Measurements from ENCODE around the gene ST3GAL3. TPM values are rescaled to one million over a fixed set of nuclear protein-coding genes. Genes with fewer than 3 reads are reported as not detected.
A peak's percentile ranks its signal among the peaks of the same experiment; 100 is the strongest.

ST3GAL3 gene
- total and polyA plus RNA-seq, 2 of the 13 experiments (the other 11 are each of a cell fraction or from before 2014, with no cell fraction given), result 5.1 to 8.1 TPM

DNA sequence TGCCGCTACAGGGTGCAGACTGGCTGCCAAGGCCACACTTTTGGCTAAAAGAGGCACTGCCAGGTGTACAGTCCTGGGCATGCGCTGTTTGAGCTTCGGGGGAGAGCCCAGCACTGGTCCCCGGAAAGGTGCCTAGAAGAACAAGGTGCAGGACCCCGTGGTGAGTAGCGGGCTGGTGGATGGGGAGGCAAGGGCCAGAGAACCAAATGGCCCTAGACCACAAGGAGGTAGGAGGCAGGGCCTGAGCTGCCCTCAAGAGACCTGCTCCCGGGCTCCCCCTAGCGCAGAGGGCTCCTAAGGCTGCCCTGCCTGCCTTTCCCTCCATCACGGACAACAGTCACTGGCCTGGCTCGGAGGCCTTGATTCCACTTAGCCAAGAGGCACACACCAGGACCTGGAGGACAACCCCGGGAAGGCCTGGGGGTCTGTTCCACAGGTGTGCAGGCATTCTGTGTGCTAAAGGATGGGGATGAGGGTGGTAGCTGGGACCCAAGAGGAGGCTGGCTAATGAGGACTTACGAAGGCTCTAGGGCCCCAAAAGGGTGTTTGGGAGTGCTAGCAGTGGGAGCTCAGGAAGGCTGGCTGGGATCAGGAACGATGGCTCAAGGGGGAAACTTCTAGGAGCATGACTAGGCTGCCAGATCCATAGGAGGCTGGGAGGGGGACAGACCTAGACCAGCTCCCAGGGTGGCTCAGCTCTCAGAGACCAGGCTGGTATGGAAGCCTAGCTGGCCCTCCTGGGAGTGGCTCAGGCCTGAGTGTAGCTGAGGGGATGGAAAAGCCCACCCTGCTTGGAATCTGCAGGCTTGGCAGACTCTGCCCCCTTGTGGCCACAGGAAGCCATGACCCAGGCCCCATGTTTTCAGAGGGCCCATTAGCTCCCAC, 227.0 kb downstream of the ST3GAL3 start (continued):
- no peak for TF ChIP-seq NFYC (CRISPR knock-in tag; IDR thresholded peaks at IDR 0.05)
- TF ChIP-seq ZFY (CRISPR knock-in tag; IDR thresholded peaks at IDR 0.05), result peak; percentile 38; the same call in 1 of the 2 replicates
- TF ChIP-seq, protein P1, sequence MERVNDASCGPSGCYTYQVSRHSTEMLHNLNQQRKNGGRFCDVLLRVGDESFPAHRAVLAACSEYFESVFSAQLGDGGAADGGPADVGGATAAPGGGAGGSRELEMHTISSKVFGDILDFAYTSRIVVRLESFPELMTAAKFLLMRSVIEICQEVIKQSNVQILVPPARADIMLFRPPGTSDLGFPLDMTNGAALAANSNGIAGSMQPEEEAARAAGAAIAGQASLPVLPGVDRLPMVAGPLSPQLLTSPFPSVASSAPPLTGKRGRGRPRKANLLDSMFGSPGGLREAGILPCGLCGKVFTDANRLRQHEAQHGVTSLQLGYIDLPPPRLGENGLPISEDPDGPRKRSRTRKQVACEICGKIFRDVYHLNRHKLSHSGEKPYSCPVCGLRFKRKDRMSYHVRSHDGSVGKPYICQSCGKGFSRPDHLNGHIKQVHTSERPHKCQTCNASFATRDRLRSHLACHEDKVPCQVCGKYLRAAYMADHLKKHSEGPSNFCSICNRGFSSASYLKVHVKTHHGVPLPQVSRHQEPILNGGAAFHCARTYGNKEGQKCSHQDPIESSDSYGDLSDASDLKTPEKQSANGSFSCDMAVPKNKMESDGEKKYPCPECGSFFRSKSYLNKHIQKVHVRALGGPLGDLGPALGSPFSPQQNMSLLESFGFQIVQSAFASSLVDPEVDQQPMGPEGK (CRISPR knock-in tag; IDR thresholded peaks at IDR 0.05), result peak; percentile 2; the same call in 1 of the 2 replicates
- TF ChIP-seq, protein P2, sequence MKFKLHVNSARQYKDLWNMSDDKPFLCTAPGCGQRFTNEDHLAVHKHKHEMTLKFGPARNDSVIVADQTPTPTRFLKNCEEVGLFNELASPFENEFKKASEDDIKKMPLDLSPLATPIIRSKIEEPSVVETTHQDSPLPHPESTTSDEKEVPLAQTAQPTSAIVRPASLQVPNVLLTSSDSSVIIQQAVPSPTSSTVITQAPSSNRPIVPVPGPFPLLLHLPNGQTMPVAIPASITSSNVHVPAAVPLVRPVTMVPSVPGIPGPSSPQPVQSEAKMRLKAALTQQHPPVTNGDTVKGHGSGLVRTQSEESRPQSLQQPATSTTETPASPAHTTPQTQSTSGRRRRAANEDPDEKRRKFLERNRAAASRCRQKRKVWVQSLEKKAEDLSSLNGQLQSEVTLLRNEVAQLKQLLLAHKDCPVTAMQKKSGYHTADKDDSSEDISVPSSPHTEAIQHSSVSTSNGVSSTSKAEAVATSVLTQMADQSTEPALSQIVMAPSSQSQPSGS (CRISPR knock-in tag; IDR thresholded peaks at IDR 0.05), result no peak
- TF ChIP-seq FOSL2 (CRISPR knock-in tag; IDR thresholded peaks at IDR 0.05), result peak; percentile 15; the same call in 1 of the 2 replicates
- 0 out of 2 replicates have a peak, but pooled peaks have one; percentile 6 for TF ChIP-seq SRY (CRISPR knock-in tag; IDR thresholded peaks at IDR 0.05)
- TF ChIP-seq STAG1 (CRISPR knock-in tag; IDR thresholded peaks at IDR 0.05), result peak; percentile 70
- TF ChIP-seq ZSCAN12 (CRISPR knock-in tag; IDR thresholded peaks at IDR 0.05), result no peak
- TF ChIP-seq SNAPC2 (CRISPR knock-in tag; IDR thresholded peaks at IDR 0.05), result no peak
- TF ChIP-seq MAF1 (CRISPR knock-in tag; IDR thresholded peaks at IDR 0.05; ENCODE audit: borderline replicate concordance), result 0 out of 2 replicates have a peak, but pooled peaks have one; percentile 9
- TF ChIP-seq KAT8 (CRISPR knock-in tag; IDR thresholded peaks at IDR 0.05), result 0 out of 2 replicates have a peak, but pooled peaks have one; percentile 2
- no peak for TF ChIP-seq ZNF33A (CRISPR knock-in tag; IDR thresholded peaks at IDR 0.05; ENCODE audit: borderline replicate concordance)
- no peak for TF ChIP-seq ZNF329 (CRISPR knock-in tag; IDR thresholded peaks at IDR 0.05; ENCODE audit: low read depth)
- no peak for TF ChIP-seq MED1 (CRISPR knock-in tag; IDR thresholded peaks at IDR 0.05)
- TF ChIP-seq, protein P3, sequence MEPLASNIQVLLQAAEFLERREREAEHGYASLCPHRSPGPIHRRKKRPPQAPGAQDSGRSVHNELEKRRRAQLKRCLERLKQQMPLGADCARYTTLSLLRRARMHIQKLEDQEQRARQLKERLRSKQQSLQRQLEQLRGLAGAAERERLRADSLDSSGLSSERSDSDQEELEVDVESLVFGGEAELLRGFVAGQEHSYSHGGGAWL (CRISPR knock-in tag; IDR thresholded peaks at IDR 0.05), result 0 out of 2 replicates have a peak, but pooled peaks have one; percentile 29
- TF ChIP-seq PAX8 (CRISPR knock-in tag; IDR thresholded peaks at IDR 0.05; ENCODE audit: borderline replicate concordance), result no peak
- peak; percentile 37; the same call in 1 of the 2 replicates for TF ChIP-seq ZNF335 (CRISPR knock-in tag; IDR thresholded peaks at IDR 0.05)
- no peak for TF ChIP-seq ZNF207 (IDR thresholded peaks at IDR 0.05; ENCODE audit: borderline replicate concordance)
- TF ChIP-seq ZNF83 (CRISPR knock-in tag; IDR thresholded peaks at IDR 0.05; ENCODE audit: borderline replicate concordance), result no peak
- no peak; the same call in 1 of the 2 replicates for TF ChIP-seq ETV5 (CRISPR knock-in tag; IDR thresholded peaks at IDR 0.05; ENCODE audit: borderline replicate concordance)
- TF ChIP-seq PPARG (CRISPR knock-in tag; conservative IDR thresholded peaks at IDR 0.05), result no peak
- TF ChIP-seq ZNF570 (CRISPR knock-in tag; IDR thresholded peaks at IDR 0.05; ENCODE audit: borderline replicate concordance), result no peak
- no peak for TF ChIP-seq NAIF1 (CRISPR knock-in tag; IDR thresholded peaks at IDR 0.05; ENCODE audit: borderline replicate concordance)
- no peak for TF ChIP-seq NR2F6 (IDR thresholded peaks at IDR 0.05)
- TF ChIP-seq NR2F6 (CRISPR knock-in tag; IDR thresholded peaks at IDR 0.05), result no peak
- no peak for TF ChIP-seq SUZ12 (IDR thresholded peaks at IDR 0.05; ENCODE audit: low read depth, low read length)
- TF ChIP-seq RARG (CRISPR knock-in tag; IDR thresholded peaks at IDR 0.05; ENCODE audit: low read depth), result no peak
- TF ChIP-seq ZNF235 (CRISPR knock-in tag; IDR thresholded peaks at IDR 0.05; ENCODE audit: borderline replicate concordance), result no peak
- TF ChIP-seq GLI4 (CRISPR knock-in tag; IDR thresholded peaks at IDR 0.05; ENCODE audit: borderline replicate concordance), result no peak

All from HepG2 (cell line).